ENCODE results near the gene TBCD. TPM values are rescaled to one million over a fixed set of nuclear protein-coding genes. Genes with fewer than 3 reads are reported as not detected.
"Not testable (repeated sequence)": the region's sequence is repeated elsewhere in the genome, so short reads cannot be mapped to it uniquely, and the experiment has no call there.

The TBCD gene
- total RNA-seq, 1 donor from 2014 or later, result 59.8 TPM

DNA sequence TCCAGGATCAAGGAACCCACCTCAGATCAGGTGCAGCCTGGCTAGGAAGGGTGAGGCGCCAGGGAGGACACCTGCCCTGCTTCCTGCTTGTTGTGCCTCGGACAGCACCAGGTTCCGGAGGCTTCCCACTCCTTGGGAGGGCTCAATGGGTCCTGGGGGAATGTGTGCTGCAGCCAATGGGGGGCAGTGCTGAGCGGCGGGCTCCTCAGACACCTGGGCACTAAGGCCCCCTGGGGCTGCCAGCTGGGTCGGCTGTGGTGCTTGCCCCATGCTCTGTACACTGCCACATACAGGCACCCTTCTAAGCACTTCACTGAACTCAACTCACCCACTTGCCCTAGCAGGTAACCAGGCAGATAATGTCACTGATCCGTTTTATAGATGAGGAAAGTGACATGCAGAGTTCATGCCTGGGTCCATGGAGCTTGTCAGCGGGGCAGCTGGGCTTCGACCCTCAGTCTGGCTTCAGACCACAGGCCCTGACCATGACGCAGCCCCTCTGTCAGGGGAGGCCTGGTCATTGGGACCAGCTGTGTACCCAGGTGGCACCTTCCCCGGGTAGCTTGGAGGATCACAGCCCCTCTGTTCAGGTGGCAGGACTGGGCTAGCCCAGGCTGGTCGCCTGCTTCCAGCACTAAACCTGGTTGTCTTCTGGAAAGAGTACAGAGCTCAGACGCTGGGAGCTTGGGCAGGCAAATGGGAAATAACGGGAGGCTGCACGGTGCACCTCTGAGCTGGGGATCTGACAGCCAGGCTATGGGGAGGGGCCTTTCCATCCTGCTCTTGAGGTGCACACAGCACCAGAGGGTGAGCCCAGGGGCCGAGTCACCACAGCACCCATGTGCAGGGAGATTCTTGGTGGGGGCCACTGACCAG, 8.3 kb upstream of the TBCD start:
- peaks cover 23% of the 10 kb centered on the region for H3K9me3 Mint-ChIP-seq (ENCODE audit: low read depth)
- TF ChIP-seq, protein P1, sequence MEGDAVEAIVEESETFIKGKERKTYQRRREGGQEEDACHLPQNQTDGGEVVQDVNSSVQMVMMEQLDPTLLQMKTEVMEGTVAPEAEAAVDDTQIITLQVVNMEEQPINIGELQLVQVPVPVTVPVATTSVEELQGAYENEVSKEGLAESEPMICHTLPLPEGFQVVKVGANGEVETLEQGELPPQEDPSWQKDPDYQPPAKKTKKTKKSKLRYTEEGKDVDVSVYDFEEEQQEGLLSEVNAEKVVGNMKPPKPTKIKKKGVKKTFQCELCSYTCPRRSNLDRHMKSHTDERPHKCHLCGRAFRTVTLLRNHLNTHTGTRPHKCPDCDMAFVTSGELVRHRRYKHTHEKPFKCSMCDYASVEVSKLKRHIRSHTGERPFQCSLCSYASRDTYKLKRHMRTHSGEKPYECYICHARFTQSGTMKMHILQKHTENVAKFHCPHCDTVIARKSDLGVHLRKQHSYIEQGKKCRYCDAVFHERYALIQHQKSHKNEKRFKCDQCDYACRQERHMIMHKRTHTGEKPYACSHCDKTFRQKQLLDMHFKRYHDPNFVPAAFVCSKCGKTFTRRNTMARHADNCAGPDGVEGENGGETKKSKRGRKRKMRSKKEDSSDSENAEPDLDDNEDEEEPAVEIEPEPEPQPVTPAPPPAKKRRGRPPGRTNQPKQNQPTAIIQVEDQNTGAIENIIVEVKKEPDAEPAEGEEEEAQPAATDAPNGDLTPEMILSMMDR (IDR thresholded peaks at IDR 0.05), result no peak
- no peaks in the 10 kb centered on the region for H3K4me1 Mint-ChIP-seq (ENCODE audit: low read depth)
- no peak for DNase-seq (ENCODE audit: low spot score)
- peaks cover 36% of the 10 kb centered on the region for H3K36me3 Mint-ChIP-seq (ENCODE audit: low read depth)
- H3K27me3 Mint-ChIP-seq (ENCODE audit: low read depth), result no peaks in the 10 kb centered on the region
- no peak overlapping the region for H3K4me3 Mint-ChIP-seq (ENCODE audit: unreplicated experiment)
- H3K27ac Mint-ChIP-seq (ENCODE audit: unreplicated experiment), result no peak overlapping the region

DNA sequence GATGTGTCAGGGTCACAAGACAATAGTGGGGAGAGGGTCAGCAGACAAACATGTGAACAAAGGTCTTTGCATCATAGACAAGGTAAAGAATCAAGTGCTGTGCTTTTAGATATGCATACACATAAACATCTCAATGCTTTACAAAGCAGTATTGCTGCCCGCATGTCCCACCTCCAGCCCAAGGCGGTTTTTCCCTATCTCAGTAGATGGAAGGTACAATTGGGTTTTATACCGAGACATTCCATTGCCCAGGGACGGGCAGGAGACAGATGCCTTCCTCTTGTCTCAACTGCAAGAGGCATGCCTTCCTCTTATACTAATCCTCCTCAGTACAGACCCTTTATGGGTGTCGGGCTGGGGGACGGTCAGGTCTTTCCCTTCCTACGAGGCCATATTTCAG, 7.1 kb upstream of the TBCD start:
- not testable (repeated sequence) for H3K4me1 Mint-ChIP-seq (ENCODE audit: low read depth); DNase-seq (ENCODE audit: low spot score); H3K4me3 Mint-ChIP-seq (ENCODE audit: unreplicated experiment); H3K27ac Mint-ChIP-seq (ENCODE audit: unreplicated experiment); H3K27me3 Mint-ChIP-seq (ENCODE audit: low read depth)
- Mint-ChIP-seq H3K36me3 (ENCODE audit: low read depth) (peaks cover 35% of the 10 kb centered on the region), H3K9me3 (ENCODE audit: low read depth) (peaks cover 23% of the 10 kb centered on the region)

DNA sequence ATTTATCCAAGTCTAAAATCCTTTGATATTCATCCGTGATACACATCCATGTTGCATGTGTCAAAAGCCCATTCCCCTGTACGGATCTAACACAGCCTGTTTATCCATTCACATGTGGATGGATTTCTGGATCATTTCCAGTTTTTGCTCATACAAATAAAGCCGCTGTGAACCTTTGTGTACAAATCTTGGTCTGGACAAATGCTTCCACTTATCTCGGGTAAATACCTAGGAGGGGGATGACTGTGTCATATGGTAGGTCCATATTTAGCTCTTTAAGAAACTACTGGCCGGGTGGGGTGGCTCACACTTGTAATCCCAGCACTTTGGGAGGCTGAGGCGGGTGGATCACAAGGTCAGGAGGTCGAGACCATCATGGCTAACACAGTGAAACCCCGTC, 6.3 kb upstream of the TBCD start:
- peaks cover 27% of the 10 kb centered on the region for H3K36me3 Mint-ChIP-seq (ENCODE audit: low read depth)
- TF ChIP-seq, protein P1 (IDR thresholded peaks at IDR 0.05), result no peak
- no peaks in the 10 kb centered on the region for H3K27me3 Mint-ChIP-seq (ENCODE audit: low read depth)
- DNase-seq (ENCODE audit: low spot score), result no peak
- no peak overlapping the region for H3K4me3 Mint-ChIP-seq (ENCODE audit: unreplicated experiment)
- peaks cover 21% of the 10 kb centered on the region for H3K9me3 Mint-ChIP-seq (ENCODE audit: low read depth)
- no peaks in the 10 kb centered on the region for H3K4me1 Mint-ChIP-seq (ENCODE audit: low read depth)
- H3K27ac Mint-ChIP-seq (ENCODE audit: unreplicated experiment), result no peak overlapping the region

DNA sequence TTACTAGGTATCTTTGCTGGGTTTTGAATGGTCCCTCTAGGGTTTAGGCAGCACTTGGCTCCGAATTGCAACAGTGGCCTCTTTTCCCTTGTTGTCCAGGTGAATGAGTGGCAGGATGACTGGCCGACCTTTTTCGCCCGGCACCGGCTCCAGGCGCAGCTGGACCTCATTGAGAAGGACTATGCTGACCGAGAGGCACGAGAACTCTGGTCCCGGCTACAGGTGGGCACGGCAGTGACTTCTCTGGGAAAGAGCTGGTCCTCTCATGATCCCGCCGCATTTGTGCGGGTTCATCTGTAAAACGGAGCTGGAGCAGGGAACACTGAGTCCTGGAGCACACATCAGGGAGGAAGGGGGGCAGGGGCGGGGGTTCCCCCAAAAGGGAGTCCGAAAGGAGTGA, 3.1 kb upstream of the TBCD start:
- Mint-ChIP-seq H3K27me3 (ENCODE audit: low read depth) (no peaks in the 10 kb centered on the region), H3K9me3 (ENCODE audit: low read depth) (peaks cover 12% of the 10 kb centered on the region), H3K36me3 (ENCODE audit: low read depth) (peaks cover 7% of the 10 kb centered on the region), H3K4me3 (ENCODE audit: unreplicated experiment) (no peak overlapping the region), H3K27ac (ENCODE audit: unreplicated experiment) (no peak overlapping the region), H3K4me1 (ENCODE audit: low read depth) (peaks cover 13% of the 10 kb centered on the region)
- TF ChIP-seq, protein P1 (IDR thresholded peaks at IDR 0.05), result no peak
- DNase-seq (ENCODE audit: low spot score), result no peak

DNA sequence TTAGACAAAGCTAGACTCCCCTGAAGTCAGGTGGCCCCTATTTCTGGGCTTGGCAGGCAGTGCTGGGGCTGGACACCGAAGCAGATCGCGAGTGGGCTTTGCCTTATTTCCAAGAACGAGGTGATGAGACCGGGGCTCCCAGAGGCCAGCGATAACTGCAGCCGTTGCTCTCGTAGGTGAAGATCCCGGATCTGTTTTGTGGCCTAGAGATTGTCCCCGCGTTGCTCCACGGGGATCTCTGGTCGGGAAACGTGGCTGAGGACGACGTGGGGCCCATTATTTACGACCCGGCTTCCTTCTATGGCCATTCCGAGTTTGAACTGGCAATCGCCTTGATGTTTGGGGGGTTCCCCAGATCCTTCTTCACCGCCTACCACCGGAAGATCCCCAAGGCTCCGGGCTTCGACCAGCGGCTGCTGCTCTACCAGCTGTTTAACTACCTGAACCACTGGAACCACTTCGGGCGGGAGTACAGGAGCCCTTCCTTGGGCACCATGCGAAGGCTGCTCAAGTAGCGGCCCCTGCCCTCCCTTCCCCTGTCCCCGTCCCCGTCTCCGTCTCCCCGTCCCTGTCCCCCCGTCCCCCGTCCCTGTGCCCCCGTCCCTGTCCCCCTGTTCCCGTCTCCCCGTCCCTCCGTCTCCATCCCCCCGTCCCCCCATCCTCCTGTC, 1.5 kb upstream of the TBCD start:
- Mint-ChIP-seq H3K27ac (ENCODE audit: unreplicated experiment) (no peak overlapping the region), H3K9me3 (ENCODE audit: low read depth) (peaks cover 10% of the 10 kb centered on the region), H3K27me3 (ENCODE audit: low read depth) (no peaks in the 10 kb centered on the region), H3K36me3 (ENCODE audit: low read depth) (peaks cover 6% of the 10 kb centered on the region), H3K4me3 (ENCODE audit: unreplicated experiment) (no peak overlapping the region), H3K4me1 (ENCODE audit: low read depth) (peaks cover 25% of the 10 kb centered on the region)
- no peak for DNase-seq (ENCODE audit: low spot score)
- TF ChIP-seq, protein P1 (IDR thresholded peaks at IDR 0.05), result no peak
